DOHH2 (cell line): ENCODE results near the gene TPRG1L.

Source experiments
- CTCF ChIP-seq: fragments of 200-600 bp; sonication (generic); IDR thresholded peaks from one replicate; pipeline ENCODE4 v1.5.1; 2014; ENCODE audit warnings: antibody characterized with exemption, mild to moderate bottlenecking, low read depth, low read length; ENCODE audit not compliant: poor library complexity, severe bottlenecking
- EZH2phosphoT487 ChIP-seq: fragments of 200-600 bp; sonication (generic); IDR thresholded peaks from 2 replicates; pipeline ENCODE4 v1.6.1; 2017; ENCODE audit warnings: borderline replicate concordance, mild to moderate bottlenecking, antibody characterized with exemption, low read length, moderate library complexity, mixed read lengths

DNA sequence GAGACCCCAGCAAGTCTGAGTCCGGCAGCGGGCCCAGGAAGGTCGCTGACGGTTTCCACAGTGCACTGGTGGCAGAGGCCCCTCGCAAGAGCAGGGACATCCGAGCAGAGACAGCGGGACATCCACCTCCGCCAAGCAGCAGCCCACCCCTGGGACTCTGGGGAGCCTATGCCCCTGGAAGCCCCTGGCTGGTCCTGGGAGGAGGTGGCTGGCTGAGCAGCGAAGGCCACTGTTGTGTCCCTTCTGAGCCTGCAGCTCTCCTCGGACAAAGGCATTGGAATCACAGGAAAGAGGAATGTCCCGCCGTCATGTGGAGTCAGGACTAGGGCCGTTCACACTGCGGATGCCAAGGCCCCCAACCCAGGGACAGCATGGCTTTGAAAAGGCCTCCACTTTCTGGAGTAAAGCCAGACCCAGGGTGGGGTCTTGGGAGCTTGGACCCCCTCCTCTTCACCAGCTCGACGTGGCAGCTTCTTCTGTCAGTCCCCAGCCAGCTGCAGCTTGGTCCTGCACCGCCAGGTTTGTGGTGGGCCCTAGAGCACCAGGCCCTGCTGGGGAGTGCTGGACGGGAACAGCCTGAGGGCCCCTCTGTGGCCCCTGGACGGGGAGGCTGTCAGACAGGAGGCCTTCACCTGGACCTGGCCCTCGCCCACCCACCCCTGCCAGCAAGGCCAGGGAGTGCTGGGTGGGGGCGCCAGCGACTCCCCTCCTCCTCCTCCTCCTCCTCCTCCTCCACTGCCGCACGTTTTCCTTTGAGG lies 14.9 kb upstream of the TPRG1L start:
- TF ChIP-seq CTCF (no peak), EZH2phosphoT487 (no peak)
